Measurements from ENCODE around the gene EVA1A.

Gene EVA1A

DNA sequence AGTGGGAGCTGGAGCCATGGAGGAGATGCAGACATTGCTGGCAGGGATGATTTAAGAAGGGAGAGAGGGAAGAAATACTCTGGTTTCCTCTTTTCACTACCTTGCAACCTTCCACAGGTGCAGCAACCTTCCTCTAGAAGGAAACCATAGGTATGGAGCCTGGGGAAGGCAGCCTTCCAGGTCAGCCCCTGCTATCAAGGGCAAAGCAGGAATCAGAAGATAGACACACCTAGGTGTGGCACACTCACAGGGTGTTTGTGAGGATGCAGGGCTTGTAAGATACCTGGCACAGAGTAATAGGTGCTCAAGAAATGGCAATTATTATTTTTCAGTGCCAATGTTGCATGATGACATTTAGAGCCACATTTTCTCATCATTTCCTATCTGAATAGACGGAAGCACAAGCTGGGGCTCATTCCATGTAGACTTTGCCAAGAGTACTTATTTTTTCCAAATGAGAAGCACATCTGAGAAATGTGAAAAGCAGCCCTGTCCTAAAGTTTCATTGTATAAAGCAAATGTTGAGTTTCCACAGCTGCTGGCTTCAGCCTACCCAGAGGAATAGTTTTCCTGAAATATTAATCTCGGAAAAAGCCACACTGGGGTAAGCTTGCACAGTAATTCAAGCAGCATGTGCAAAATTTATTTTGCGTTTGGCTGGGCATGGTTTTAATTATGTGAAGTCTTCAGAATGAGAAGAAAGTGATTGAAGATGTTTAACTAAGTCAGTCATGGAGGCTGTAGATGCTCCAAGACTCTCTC, 20.6 kb downstream of the EVA1A start:
- no peak for DNase-seq

DNA sequence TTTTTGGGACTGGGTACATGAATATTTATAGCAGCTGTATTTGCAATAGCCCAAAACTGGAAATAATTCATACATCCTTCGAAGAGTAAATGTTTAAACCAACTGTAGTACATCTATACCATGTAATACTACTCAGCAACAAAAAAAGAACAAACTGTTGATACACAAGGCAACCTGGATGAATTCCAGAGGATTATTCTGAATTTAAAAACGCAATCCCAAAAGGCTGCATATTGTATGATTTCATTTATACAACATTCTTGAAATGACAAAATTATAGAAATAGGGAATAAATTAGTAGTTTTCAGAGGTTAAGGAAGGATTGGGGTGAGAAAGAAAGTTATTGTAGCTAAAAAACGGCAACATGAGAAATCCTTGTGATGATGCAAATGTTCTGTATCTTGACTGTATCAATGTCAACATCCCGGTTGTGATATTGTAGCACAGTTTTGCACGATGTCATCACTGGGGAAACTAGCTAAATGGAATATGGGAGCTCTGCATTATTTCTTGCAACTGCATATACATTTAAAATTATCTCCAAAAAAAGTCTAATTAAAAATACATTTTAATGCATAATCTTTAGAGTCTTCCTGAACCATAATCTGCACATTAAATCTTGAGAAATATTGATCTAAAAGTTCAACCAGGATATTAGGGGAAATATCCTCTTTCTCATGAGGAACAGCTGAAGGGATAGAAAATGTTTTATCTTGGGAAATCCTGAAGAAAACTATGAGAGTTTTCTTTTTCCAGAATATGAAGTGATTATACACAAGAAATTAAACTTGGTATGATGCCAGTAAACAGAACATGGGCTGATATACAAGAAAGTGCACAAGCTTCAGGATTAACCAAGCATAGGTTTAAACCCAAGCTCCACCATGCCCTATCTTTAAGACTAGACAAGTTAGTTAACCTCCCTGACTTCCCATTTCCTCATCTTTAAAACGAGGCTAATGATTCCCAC, 21.9 kb downstream of the EVA1A start:
- no peak for DNase-seq

- no peak for DNase-seq
Measured at GRCh38 chr2:75537658-75538057, 23.1 kb downstream of the EVA1A start.

DNA sequence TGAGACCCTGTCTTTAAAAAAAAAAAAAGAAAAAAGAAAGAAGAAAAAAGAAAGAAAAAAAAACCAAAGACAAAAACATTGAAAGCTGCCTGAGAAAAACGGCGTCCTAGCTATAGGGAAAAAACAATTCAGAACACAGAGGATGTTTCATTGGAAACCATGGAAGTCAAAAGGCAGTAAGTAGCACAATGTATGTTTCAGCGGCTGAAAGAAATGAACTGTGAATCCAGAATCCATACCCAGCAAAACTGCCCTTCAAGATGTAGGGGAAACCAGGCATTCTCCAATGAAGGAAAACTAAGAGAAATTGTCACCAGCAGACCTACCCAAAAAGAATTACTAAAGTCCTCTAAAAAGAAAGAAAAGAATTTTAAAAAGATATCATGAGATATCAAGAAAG, 27.6 kb downstream of the EVA1A start:
- no peak for DNase-seq

DNA sequence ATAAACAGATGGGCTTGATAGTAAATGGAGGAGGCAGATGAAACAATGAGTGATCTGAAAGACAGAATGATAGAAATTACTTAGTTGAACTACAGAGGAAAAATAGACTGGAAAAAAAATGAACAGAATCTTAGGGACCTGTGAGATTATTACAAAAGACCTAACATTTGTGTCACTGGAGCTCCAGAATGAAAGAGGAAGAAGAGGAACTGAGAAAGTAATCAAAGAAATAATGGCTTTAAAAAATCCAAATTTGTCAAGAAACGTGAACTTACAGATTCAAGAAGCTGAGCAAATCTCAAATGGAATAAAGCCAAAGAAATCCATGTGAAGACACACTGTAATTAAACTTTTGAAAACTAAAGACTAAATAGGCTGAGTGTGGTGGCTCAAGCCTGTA, 28.3 kb downstream of the EVA1A start:
- DNase-seq = no peak

GRCh38 chr2:75528221-75528977, 32.3 kb downstream of the EVA1A start:
- DNase-seq = no peak

GRCh38 chr2:75527676-75528075, 33.1 kb downstream of the EVA1A start:
- DNase-seq = no peak

- no peak for DNase-seq
Measured at GRCh38 chr2:75526842-75527241, 33.9 kb downstream of the EVA1A start.

DNA sequence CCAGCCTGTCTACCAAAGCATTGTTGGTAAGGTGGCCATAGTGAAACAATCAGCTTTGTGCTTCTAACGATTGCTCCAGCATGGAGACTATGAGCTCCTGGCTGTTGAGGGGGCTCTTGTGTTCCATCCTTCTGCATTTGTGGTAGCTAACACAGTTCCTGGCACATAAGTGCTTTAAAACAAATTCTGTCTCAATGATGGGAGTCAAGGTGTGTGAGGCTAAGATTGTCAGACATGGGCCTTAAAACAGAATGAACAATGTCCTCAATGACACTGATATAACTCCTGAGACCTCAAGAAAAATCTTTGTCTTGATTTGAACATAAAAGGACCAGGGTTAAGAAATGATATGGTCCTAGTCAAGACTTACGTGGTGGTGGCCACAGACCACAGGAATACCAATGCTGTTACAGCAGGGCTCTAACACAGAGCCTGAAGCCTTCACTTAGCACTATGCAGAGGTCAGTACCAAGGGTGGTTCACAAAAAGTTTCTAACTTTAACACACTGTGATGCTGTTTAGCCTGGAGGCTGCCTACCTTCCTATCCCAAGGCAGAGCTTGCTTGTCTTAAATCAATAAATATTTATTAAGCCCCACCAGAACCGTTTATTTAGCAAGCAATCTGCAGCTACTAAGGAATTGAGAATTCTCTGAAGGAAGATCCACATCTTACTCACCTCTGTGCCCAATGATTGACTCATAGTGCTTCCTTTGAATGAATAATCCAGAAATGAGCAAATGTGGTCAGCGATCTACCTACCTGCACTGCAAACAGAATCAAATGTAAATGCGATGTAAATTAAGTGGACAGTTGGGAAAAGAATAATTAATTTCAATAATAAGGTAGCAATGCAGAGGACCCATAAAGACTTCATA, 35.1 kb downstream of the EVA1A start:
- DNase-seq = no peak

DNA sequence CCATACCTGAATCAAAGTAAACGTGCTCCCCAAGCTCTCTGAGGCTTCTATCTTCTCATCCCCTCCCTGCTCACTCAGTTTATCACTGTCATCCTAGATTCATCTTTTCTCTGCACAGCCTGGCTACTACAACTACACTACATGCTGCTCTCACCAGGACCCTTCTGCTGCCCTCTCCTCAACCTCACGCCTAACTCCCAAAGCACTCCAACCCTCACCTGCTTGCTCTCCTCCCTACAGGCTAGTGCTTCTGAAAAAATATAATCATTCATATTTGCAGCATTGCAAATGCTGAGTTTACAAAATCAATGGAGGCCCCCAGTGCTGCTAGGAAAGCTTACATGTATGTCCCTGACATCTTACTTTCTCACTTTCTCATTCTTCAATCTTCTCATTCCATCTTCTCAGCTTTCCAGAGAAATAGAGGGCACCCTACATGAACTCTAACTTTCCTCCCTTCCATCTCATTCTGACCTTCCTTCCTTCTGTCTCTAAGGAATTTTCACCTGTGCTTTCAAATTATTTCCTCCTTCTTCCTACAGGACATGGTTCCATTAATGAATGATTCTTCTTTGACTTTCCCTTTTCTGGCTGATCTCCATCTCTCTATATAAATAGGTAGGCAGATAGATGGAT, 36.3 kb downstream of the EVA1A start:
- no peak for DNase-seq

DNA sequence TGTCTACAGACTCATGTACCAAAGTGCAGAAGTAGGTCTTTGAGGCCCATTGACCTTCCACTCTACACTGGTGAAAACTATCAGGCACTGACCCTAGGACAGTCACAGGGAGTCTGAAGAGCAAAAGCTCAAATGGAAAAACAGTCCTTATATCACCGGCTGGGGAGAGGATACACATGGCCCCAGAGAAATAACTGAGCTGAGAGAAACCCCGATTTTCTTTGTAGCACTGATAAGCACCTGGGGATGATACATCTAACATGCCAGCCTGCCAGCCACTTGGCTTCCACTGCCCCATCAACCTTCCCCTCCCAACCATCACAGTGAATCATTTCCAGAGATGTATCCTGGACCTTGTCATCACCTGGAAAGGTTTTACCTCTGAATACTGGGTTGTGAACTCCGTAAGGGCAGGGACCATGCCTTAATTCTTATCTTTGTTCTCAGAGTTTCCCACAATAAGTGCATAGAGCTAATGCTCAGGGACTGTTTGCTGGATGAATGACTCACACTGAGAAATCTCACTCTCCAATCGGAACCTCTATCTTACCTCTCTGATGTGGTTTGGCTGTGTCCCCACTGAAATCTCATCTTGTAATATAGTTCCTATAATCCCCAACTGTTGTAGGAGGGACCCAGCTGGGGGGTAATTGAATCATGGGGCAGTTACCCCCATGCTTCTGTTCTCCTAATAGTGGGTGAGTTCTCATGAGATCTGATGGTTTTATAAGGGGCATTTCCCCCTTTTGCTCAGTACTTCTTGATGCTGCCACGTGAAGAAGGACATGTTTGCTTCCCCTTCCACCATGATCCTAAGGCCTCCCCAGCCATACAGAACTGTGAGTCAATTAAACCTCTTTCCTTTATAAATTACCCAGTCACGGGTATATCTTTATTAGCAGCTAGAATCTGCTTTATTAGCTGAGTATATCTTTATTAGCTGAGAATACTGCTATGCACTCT, 37.1 kb downstream of the EVA1A start:
- no peak for DNase-seq

- no peak for DNase-seq
Measured at GRCh38 chr2:75522543-75523312, 38.0 kb downstream of the EVA1A start.

DNA sequence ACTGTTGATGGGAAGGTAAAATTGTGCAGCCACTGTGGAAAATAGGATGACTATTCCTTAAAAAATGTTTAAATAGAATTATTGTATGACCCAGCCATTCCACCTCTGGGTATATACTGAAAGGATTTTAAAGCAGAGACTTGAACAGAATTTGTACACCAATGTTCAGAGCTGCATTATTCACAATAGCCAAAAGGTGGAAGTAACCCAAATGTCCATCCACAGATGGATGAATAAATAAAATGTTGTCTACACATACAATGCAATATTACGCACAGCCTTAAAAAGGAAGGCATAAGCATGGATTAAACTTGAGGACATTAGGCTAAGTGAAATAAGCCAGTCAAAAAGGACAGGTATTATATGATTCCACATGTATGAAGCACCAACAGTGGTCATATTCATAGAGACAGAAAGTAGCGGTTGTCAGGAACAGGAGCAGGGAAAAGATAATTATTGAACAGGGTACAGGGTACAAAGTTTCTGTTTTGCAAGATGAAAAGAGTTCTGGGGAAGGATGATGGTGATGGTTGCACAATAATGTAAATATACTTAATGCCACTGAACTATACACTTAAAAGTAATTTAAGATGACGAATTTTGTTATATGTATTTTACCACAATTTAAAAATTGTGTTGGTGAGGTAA, 39.4 kb downstream of the EVA1A start:
- no peak for DNase-seq

- no peak for DNase-seq
Measured at GRCh38 chr2:75519843-75520242, 40.9 kb downstream of the EVA1A start.

- DNase-seq = no peak
Measured at GRCh38 chr2:75518638-75519465, 41.9 kb downstream of the EVA1A start.

GRCh38 chr2:75517547-75518230, 43.0 kb downstream of the EVA1A start:
- no peak for DNase-seq

Data from NCI-H82 (cell line).